ENCODE data around the gene CCNQ. TPM values are rescaled to one million over a fixed set of nuclear protein-coding genes. Genes with fewer than 3 reads are reported as not detected.

The CCNQ gene
- total and polyA plus RNA-seq, 2 experiments from 2014 or later, result 34.5 to 45.5 TPM

DNA sequence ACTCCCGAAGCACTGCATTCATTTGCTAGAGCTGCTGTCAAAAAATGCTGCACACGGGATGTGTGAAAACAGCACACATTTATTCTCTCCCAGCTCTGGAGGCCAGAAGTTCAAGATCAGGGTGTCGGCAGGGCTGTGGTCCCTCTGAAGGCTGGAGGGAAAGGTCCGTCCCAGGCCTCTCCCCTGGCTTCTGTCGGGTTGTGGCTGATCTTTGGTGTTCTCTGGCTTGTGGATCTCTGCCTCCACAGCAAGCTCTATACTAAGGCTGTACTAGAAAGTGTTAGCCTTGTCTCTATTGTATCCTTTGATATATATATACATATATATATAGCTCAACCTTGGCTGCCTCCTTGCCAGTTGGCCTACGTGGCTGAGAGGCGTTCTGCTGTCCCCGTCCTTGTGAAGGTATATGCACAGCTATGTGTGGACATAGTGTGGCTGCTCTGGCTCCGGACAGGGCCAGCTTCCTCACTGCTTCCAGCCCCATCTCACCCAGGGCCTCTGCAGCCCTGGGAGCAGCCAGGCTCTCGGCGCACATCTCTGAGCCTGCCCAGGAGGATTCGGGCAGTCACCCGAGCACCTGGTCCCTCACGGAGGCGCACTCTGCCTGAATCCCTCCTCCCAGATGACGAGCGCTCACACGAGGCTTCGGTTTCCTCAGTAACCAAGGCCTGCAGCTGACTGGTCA is 33.1 kb upstream of the CCNQ start:
- H3K4me2 ChIP-seq (ENCODE audit: unreplicated experiment), result no peak overlapping the region
- no peak overlapping the region for H3K4me3 ChIP-seq
- H3F3A ChIP-seq (ENCODE audit: insufficient read depth), result no peaks in the 10 kb centered on the region
- H3K27me3 ChIP-seq (replicated peaks; ENCODE audit: insufficient read depth), result no peaks in the 10 kb centered on the region
- no peak overlapping the region for H3K9ac ChIP-seq
- no peaks in the 10 kb centered on the region for H3K36me3 ChIP-seq (ENCODE audit: low read depth)
- in situ Hi-C loops (cut with MboI), result no loop called here
- no peaks in the 10 kb centered on the region for H3K9me3 ChIP-seq (ENCODE audit: low read depth)
- H3K79me2 ChIP-seq (ENCODE audit: insufficient read depth), result no peaks in the 10 kb centered on the region
- no peak overlapping the region for H2AFZ ChIP-seq
- no peaks in the 10 kb centered on the region for H3K4me1 ChIP-seq (ENCODE audit: insufficient read depth)
- 64 to 73% methylated on average over 8 to 13 of the region's 19 CpGs for WGBS, 2 experiments (ENCODE audit: low coverage in 1 of 2, low lambda C conversion rate in 2 of 2, missing lambda C conversion rate in 2 of 2)
- H3K9me2 ChIP-seq (ENCODE audit: insufficient read depth), result no peaks in the 10 kb centered on the region
- DNase-seq, result no peak
- no peaks in the 10 kb centered on the region for H4K20me1 ChIP-seq (ENCODE audit: insufficient read depth)
- TF ChIP-seq EZH2 (IDR thresholded peaks at IDR 0.05; ENCODE audit: insufficient read depth, poor library complexity, severe bottlenecking) (no peak), EZH2phosphoT487 (IDR thresholded peaks at IDR 0.05; ENCODE audit: insufficient read depth, low read depth) (no peak)
- H3K27ac ChIP-seq, result no peak overlapping the region

DNA sequence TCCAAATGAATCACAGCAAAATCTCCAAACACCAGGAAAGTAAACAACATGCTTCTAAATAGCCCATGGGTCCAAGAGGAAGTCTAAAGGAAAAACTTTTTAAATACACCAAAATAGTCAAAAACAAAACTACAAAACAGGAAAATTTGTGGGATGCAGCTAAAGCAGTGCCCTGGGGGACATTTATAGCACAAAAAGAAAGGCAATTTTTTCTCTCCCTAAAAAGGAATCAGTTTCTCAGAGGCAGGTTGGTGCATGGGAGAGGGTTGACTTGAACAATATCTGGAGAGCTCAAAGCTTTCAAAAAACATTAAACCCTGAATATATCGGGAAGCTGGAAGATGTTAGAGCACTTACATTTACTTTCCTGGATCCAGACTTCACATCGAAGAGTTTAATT is 32.4 kb upstream of the CCNQ start:
- Histone ChIP-seq H3K9me2 (ENCODE audit: insufficient read depth) (no peaks in the 10 kb centered on the region), H3K36me3 (ENCODE audit: low read depth) (no peaks in the 10 kb centered on the region), H3K79me2 (ENCODE audit: insufficient read depth) (no peaks in the 10 kb centered on the region), H3K9ac (no peak overlapping the region), H2AFZ (no peak overlapping the region), H3K27me3 (replicated peaks; ENCODE audit: insufficient read depth) (no peaks in the 10 kb centered on the region), H4K20me1 (ENCODE audit: insufficient read depth) (no peaks in the 10 kb centered on the region), H3K9me3 (ENCODE audit: low read depth) (no peaks in the 10 kb centered on the region), H3K4me3 (no peak overlapping the region), H3K4me1 (ENCODE audit: insufficient read depth) (no peaks in the 10 kb centered on the region), H3F3A (ENCODE audit: insufficient read depth) (no peaks in the 10 kb centered on the region), H3K4me2 (ENCODE audit: unreplicated experiment) (no peak overlapping the region), H3K27ac (no peak overlapping the region)
- no peak for TF ChIP-seq EZH2 (IDR thresholded peaks at IDR 0.05; ENCODE audit: insufficient read depth, poor library complexity, severe bottlenecking)
- no peak for TF ChIP-seq EZH2phosphoT487 (IDR thresholded peaks at IDR 0.05; ENCODE audit: insufficient read depth, low read depth)
- in situ Hi-C loops (cut with MboI), result no loop called here
- 73 to 81% methylated on average over 2 of the region's 2 CpGs for WGBS, 2 experiments (ENCODE audit: low coverage in 1 of 2, low lambda C conversion rate in 2 of 2, missing lambda C conversion rate in 2 of 2)
- no peak for DNase-seq

- Histone ChIP-seq H3K9me2 (ENCODE audit: insufficient read depth) (no peaks in the 10 kb centered on the region), H3K4me2 (ENCODE audit: unreplicated experiment) (no peak overlapping the region), H3K9me3 (ENCODE audit: low read depth) (no peaks in the 10 kb centered on the region), H2AFZ (no peak overlapping the region), H3K79me2 (ENCODE audit: insufficient read depth) (no peaks in the 10 kb centered on the region), H3K27me3 (replicated peaks; ENCODE audit: insufficient read depth) (no peaks in the 10 kb centered on the region), H4K20me1 (ENCODE audit: insufficient read depth) (no peaks in the 10 kb centered on the region), H3K9ac (no peak overlapping the region), H3F3A (ENCODE audit: insufficient read depth) (no peaks in the 10 kb centered on the region), H3K4me3 (no peak overlapping the region), H3K27ac (no peak overlapping the region), H3K4me1 (ENCODE audit: insufficient read depth) (no peaks in the 10 kb centered on the region), H3K36me3 (ENCODE audit: low read depth) (no peaks in the 10 kb centered on the region)
- 27 to 48% methylated on average over 9 to 11 of the region's 12 CpGs for WGBS, 2 experiments (ENCODE audit: low coverage in 1 of 2, low lambda C conversion rate in 2 of 2, missing lambda C conversion rate in 2 of 2)
- in situ Hi-C loops (cut with MboI), result no loop called here
- TF ChIP-seq EZH2phosphoT487 (IDR thresholded peaks at IDR 0.05; ENCODE audit: insufficient read depth, low read depth) (no peak), EZH2 (IDR thresholded peaks at IDR 0.05; ENCODE audit: insufficient read depth, poor library complexity, severe bottlenecking) (no peak)
- no peak for DNase-seq
These were observed 29.7 kb upstream of the CCNQ start for GRCh38 chrX:153628665-153629064.

GRCh38 chrX:153628129-153628528 is 29.2 kb upstream of the CCNQ start:
- in situ Hi-C loops (cut with MboI), result no loop called here
- H3F3A ChIP-seq (ENCODE audit: insufficient read depth), result no peaks in the 10 kb centered on the region
- no peaks in the 10 kb centered on the region for H3K36me3 ChIP-seq (ENCODE audit: low read depth)
- no peak overlapping the region for H2AFZ ChIP-seq
- no peaks in the 10 kb centered on the region for H3K4me1 ChIP-seq (ENCODE audit: insufficient read depth)
- no peaks in the 10 kb centered on the region for H4K20me1 ChIP-seq (ENCODE audit: insufficient read depth)
- DNase-seq, result no peak
- no peak overlapping the region for H3K9ac ChIP-seq
- 90% methylated on average over 7 to 8 of the region's 8 CpGs for WGBS, 2 experiments (ENCODE audit: low coverage in 1 of 2, low lambda C conversion rate in 2 of 2, missing lambda C conversion rate in 2 of 2)
- H3K9me3 ChIP-seq (ENCODE audit: low read depth), result no peaks in the 10 kb centered on the region
- H3K27me3 ChIP-seq (replicated peaks; ENCODE audit: insufficient read depth), result no peaks in the 10 kb centered on the region
- TF ChIP-seq EZH2 (IDR thresholded peaks at IDR 0.05; ENCODE audit: insufficient read depth, poor library complexity, severe bottlenecking) (no peak), EZH2phosphoT487 (IDR thresholded peaks at IDR 0.05; ENCODE audit: insufficient read depth, low read depth) (no peak)
- H3K27ac ChIP-seq, result no peak overlapping the region
- no peaks in the 10 kb centered on the region for H3K79me2 ChIP-seq (ENCODE audit: insufficient read depth)
- no peaks in the 10 kb centered on the region for H3K9me2 ChIP-seq (ENCODE audit: insufficient read depth)
- no peak overlapping the region for H3K4me2 ChIP-seq (ENCODE audit: unreplicated experiment)
- H3K4me3 ChIP-seq, result no peak overlapping the region
